ENCODE data around the gene SGSM2. TPM values are rescaled to one million over a fixed set of nuclear protein-coding genes. Genes with fewer than 3 reads are reported as not detected.

SGSM2 gene
- total and polyA plus RNA-seq, 2 of the 13 experiments (the other 11 are each of a cell fraction or from before 2014, with no cell fraction given), result 30.4 to 51.3 TPM

GRCh38 chr17:2400877-2401425, 63.6 kb downstream of the SGSM2 start, which contains the start of gene MNT (continued):
- TF ChIP-seq ZBTB14 (CRISPR knock-in tag; IDR thresholded peaks at IDR 0.05), result peak; percentile 87
- no peak for TF ChIP-seq ZNF18 (CRISPR knock-in tag; IDR thresholded peaks at IDR 0.05; ENCODE audit: insufficient replicate concordance)
- TF ChIP-seq POLR2AphosphoS5 (IDR thresholded peaks at IDR 0.05; ENCODE audit: low read depth, low read length), result peak; percentile 47; the same call in 1 of the 2 replicates
- no peak for TF ChIP-seq JUND (CRISPR knock-in tag; IDR thresholded peaks at IDR 0.05)
- TF ChIP-seq SAP130 (CRISPR knock-in tag; IDR thresholded peaks at IDR 0.05; ENCODE audit: low read depth), result peak; percentile 82
- no peak for TF ChIP-seq GPN1 (CRISPR knock-in tag; IDR thresholded peaks at IDR 0.05; ENCODE audit: borderline replicate concordance)
- TF ChIP-seq ISL2 (CRISPR knock-in tag; IDR thresholded peaks at IDR 0.05), result no peak
- peak; percentile 58; the same call in 1 of the 2 replicates for TF ChIP-seq RFX5 (IDR thresholded peaks at IDR 0.05; ENCODE audit: low read depth, low read length)
- no peak for TF ChIP-seq UBTF (CRISPR knock-in tag; IDR thresholded peaks at IDR 0.05)
- TF ChIP-seq ZNF354B (CRISPR knock-in tag; IDR thresholded peaks at IDR 0.05), result no peak
- peak; percentile 66; the same call in 1 of the 2 replicates for TF ChIP-seq ZBED4 (CRISPR knock-in tag; IDR thresholded peaks at IDR 0.05; ENCODE audit: borderline replicate concordance)
- 0 out of 2 replicates have a peak, but pooled peaks have one; percentile 11 for TF ChIP-seq HOXA5 (CRISPR knock-in tag; IDR thresholded peaks at IDR 0.05)
- TF ChIP-seq AHR (CRISPR knock-in tag; IDR thresholded peaks at IDR 0.05), result 0 out of 2 replicates have a peak, but pooled peaks have one; percentile 41
- peak; percentile 68; the same call in 1 of the 2 replicates for TF ChIP-seq ZBTB2 (CRISPR knock-in tag; IDR thresholded peaks at IDR 0.05; ENCODE audit: low read depth)
- no peak for TF ChIP-seq SIN3B (IDR thresholded peaks at IDR 0.05; ENCODE audit: low read length)
- TF ChIP-seq HNRNPLL (IDR thresholded peaks at IDR 0.05; ENCODE audit: low read depth, low read length, poor library complexity, severe bottlenecking), result peak; percentile 72
- TF ChIP-seq ZNF766 (CRISPR knock-in tag; IDR thresholded peaks at IDR 0.05; ENCODE audit: borderline replicate concordance), result no peak
- no peak for TF ChIP-seq ZNF12 (CRISPR knock-in tag; IDR thresholded peaks at IDR 0.05)
- 0 out of 2 replicates have a peak, but pooled peaks have one; percentile 21 for TF ChIP-seq MXD1 (CRISPR knock-in tag; IDR thresholded peaks at IDR 0.05)

Measured in HepG2 (cell line).